ENCODE results near the gene EFL1.
"Not testable (repeated sequence)": the region's sequence is repeated elsewhere in the genome, so short reads cannot be mapped to it uniquely, and the experiment has no call there.

EFL1 gene

DNA sequence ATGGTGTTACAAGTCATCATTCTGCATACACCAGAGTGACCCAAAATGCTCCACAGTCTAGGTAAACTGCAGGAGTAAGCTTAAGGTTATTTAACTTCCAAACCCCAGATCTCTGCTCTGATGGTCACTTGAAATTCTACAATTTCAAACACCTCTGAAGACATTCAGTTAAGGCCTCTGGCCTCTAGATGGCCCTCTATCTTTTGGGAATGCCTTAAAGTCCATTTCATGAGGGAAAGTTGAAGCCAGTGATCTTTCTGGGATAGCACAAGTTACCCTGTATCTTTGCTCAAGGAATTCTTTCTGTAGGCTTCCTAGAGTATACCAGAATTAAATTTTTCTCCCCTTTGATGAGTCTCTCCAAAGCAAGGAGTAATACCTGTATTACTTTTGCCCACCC is 18.7 kb upstream of the EFL1 start:
- DNase-seq (ENCODE audit: low read depth), result not testable (repeated sequence)

DNA sequence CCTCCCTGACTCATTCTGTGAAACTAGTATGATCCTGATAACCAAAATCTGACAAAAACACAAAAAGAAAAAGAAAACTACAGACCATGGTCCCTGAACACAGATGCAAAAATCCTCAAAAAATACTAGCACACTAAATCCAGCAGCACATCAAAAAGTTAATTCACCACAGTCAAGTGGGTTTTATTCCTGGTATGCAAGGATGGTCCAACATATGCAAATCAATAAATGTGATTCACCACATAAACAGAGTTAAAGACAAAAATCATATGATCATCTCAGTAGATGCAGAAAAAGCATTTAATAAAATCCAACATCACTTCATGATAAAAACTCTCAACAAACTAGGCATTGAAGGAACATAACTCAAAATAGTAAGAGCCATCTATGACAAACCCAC is 12.9 kb upstream of the EFL1 start:
- DNase-seq (ENCODE audit: low read depth), result no peak

DNA sequence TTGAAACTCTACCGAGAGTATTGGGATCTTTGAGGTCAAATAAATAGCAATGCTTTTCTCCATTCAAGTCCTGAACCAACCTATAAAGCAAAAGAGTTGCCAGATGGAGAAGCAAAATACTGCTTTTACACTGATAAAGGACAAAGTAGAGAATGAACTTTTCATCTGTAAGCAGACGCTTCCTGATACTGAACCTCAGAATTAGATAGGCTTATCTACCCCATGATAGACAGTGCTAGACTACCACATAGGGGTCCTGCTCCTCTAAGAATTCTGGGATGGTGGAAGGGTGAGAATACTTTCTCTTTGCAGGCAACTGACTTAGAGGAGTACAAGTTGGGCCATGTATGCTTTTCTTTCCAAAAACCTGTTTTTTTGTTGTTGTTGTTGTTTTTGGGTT is 9.6 kb upstream of the EFL1 start:
- no peak for DNase-seq (ENCODE audit: low read depth)

DNA sequence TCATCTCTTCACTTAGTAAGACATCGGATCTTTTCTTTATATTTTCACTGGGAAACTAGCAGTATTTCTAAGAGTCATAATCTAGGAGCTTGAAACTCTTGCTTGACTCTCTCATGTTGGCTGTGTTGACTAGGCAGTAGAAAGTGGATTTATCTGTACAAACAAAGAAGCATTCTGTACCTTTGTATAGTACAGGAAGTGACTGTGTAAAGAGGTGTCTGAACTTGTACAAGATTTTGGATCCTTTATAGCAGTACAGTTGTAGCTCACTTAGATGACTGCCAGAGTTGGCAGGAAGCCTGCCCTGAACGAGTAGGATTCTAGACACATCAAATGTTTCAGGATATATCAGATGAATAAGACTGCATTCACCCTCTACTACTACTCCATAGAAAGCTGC is 5.9 kb upstream of the EFL1 start:
- DNase-seq (ENCODE audit: low read depth), result not testable (repeated sequence)

DNA sequence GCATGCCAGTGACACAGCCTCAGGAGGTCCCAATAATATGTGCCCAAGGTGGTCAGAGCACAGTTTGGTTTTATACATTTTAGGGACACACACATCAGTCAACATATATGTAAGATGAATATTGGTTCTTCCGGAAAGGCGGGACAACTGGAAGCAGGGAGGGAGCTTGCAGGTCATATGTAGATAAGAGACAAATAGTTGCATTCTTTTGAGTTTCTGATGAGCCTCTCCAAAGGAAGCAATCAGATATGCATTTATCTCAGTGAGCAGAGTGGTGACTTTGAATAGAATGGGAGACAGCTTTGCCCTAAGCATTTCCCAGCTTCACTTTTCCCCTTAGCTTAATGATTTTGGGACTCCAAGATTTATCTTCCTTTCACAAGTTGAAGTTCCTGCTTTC is 4.6 kb upstream of the EFL1 start:
- not testable (repeated sequence) for DNase-seq (ENCODE audit: low read depth)

DNA sequence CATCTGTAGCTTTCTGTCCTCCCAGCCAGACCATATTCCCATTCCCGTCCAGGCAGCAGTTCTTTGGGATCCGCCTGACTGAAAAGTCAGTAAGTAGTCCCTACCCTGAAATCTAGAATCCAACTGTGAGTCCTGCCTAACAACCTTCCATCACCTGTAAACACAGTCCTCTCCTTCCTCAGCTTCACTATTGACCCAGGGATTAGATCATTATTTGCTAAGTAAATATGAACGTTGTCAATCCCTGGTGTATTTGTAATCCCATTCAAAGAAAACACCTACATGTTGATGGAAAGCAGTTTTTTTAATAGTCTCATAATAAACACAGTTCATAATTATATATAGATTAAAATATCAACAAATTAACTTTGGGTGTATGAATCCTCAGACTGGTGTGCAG is 816 bp upstream of the EFL1 start:
- DNase-seq (ENCODE audit: low read depth), result no peak

DNA sequence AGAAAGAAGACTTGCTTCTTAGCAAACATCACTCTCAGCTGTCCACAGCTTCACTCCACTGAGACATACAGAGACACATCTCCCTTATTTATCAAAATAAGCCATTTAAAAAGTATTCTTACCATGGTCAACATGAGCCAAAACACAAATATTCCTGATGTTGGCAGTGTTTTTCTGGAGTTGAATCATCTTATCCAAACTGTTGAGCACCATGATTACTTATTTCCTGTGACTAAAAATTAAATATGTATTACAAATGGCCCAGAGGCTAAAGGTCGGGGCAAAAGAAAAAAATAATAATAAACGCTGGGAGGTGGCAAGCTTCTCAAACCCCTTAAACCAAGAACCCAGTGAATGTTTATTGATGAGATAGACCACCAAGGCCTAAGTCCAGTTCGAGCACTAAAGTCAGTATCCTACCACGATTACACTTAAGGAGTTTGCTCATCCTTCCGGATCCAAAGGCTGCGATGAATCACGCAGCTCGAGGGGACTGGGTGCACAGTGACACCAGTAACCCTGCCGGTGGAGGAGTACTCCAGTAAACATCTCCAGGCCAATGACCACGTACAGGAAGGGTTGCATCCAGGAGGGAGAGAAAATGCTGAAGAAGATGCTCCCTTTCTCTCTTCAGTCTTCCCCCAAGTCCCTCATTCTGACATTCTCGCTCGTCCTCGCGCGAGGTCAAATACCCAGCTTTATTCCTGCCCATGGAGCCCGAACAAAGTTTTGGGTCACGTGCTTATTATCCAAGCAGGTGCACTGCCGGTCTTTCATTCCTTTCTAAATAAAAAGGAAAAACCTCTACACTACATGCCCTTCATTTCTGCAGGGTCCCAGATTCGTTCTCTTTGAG is 740 bp downstream of the EFL1 start:
- DNase-seq (ENCODE audit: low read depth), result not testable (repeated sequence)

DNA sequence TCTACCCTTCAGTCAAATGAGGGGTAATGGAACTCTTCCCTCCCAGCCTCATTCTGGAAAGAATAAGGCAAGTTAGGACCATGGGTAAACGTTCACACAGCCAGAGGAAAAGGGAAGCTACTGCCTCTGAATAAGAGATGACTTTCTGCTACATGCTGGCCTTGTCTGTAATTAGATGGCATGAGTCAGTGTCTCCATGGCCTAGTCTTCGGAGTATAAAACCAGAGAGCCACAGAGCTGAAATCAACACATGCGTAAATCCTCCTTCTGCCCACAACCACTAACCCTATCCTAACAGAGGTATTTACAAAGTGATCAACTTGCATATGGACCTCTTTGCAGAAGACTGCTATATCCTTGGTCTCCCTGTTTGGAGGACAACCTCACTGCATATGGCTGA is 14.3 kb downstream of the EFL1 start:
- not testable (repeated sequence) for DNase-seq (ENCODE audit: low read depth)

DNA sequence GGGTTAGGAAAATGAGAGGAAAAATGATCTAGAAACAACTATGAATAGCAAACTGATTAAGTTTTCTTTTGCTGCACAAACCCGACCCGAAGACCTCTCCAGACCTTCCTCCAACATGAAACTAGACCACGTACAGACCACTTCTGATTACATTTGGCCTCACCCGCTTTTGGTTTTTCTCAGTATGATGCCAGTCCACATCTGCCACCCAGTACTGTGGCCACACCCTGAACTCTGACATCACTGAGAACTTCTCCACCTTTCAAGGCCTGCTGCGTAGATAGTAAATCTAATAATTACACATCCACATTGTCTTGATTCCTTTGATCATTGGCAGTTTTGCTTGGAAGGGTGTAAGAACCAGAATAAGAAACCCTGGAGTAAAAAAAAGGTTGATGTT is 16.6 kb downstream of the EFL1 start:
- not testable (repeated sequence) for DNase-seq (ENCODE audit: low read depth)

DNA sequence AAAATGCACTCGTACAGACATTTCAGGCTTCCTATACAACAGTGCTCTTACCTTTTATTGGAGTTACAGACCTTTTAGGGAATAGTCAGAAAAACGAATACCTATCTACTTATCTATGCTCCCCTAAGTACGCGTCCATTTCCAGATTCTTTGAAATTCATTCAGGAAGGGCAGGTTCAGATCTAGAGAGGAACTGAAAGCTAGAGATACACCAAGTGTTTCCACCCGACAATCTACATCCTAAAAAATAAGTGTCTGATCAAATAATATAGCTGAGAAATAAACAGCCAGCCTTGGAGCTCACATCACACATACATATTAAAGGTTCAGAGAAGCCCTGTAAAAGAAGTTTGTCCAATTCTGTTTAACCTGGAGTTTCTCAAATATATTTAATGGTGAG is 18.9 kb downstream of the EFL1 start:
- not testable (repeated sequence) for DNase-seq (ENCODE audit: low read depth)

DNA sequence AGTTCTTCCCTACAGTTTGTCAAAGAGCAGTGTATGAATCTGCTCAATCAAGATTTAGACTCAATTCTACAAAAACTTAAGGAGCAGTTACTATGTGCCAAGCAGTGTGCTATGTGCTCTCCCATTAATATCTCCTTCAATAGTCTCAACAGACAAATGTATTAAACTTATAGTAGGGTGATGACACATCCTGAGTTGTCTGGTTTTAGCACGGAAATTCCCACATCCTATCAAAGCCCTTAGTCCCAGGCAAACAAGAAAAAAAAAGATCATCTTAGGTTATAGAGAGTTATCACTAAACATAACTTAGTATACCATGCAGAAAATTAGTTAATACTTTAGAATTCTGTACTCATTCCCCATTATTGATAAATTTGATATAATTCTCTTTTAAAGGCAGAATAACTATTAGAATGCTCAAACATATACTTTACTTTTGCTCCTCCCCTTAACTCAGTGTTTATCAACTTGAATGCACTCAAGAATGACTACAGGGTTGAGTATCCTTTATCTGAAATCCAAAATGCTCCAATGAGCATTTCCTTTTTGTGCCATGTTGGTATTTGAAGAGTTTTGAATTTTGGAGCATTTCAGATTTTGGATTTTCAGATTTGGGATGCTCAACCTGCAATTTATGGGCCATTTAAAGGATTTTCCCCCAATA is 20.6 kb downstream of the EFL1 start:
- not testable (repeated sequence) for DNase-seq (ENCODE audit: low read depth)

DNA sequence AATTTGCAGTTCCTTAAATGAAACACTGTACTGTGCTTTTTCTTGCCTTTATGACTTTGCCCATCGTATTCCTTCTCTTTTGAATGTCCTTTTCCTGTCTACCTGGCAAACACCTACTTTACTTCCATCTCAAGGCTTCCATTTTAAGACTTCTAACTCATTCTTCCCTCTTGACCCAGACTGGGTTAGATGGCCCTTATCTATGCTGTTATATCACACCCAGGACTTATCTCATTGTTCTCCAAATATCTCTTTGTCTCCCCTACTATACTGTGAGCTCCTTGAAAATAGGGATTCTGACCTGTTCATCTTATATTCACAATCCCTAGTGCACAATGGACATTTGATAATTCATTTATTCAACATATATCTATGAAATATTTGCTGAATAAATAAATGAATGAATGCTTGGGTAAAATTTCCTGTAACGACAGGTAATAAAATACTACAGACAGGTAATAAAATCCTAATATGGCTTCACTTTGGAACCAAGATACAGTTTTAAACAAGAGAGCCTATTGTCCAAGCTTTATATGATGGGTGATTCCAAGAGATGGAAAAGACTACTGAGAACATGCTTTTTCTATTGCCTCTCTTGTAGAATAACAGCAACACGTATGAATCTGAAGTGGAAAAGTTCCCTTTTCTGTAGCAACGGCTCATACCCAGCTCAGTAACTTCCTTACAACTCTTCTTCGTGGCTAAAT is 22.7 kb downstream of the EFL1 start:
- DNase-seq (ENCODE audit: low read depth), result no peak

DNA sequence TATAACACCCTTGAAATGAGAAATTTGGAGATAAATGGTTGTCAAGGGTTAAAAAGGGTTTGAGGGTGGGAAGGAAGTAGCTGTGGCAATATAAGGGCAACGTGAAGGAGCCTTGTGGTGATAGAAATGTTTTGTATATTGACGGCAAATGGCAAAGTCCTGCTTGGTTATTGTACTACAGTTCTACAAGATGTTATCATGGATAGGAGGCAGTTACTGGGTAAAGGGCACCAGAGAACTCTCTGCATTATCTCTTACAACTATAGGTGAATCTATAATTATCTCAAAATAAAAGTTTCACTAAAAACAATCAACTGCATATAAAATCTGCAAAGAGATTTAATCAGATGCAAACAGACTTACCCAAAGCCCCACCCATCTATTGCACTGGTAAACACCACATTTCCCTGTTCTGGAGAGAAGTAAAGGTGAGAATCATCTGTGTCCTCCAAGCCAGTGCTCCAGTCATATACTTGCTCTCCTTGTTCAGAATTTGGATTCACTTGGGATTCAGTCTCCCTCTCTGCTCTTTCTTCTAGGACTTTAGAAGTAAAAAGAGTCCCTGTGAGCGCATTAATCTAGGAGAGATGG is 24.5 kb downstream of the EFL1 start:
- not testable (repeated sequence) for DNase-seq (ENCODE audit: low read depth)

DNA sequence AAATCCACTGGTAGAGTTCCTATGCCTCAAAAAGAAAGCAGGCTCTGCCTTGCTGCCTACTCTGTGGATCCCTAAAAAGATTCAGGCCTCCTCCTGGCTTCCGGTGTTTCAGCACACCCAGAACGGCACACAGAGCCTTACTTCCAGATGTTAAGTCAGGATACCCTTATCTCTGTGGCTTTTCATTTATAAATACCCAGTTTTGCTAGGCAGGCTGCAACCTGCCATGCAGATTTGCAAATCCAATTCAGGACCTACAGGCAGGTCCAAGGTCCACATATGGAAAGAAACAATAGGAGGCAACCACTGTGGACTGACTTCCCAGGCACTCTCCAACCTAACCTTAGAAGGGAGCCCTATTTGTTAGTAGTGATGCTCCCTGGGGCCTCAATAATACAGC is 30.7 kb downstream of the EFL1 start:
- no peak for DNase-seq (ENCODE audit: low read depth)

DNA sequence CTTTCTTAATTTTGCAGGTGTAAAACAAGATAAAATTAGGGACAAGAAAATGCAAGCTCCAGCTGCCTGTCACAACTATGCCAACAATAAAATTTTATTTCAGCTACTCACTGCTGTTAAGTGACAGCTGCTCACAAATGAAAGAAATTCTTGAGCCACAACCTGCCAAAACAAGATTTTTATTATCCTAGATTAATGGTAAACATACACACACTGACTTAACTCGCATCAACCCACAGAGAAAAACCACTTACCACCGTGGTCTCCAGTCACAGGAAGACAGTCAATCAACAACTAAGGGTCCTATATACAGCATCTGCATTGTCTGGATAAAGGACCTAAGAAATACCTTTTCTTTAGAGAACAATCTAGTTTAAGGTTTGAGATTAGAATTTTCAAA is 31.3 kb downstream of the EFL1 start:
- no peak for DNase-seq (ENCODE audit: low read depth)

DNA sequence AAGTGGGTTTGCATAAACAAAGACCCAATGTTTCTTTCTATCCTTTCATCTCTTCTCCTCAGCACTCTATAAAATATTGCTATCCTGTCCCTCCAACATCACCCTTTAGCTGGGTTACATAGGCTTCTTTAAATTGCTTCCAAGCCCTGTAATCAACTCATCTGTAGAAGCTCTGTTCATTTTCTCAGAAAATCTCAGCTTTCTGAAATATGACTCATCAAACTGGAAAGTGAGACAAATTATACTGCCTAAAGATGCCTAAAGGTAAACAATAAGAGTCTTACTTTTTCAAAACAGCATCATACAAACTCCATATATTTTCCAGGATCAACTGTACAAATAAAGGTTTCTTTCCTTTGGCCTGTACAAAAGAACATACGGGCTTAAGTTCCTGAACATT is 33.8 kb downstream of the EFL1 start:
- no peak for DNase-seq (ENCODE audit: low read depth)

DNA sequence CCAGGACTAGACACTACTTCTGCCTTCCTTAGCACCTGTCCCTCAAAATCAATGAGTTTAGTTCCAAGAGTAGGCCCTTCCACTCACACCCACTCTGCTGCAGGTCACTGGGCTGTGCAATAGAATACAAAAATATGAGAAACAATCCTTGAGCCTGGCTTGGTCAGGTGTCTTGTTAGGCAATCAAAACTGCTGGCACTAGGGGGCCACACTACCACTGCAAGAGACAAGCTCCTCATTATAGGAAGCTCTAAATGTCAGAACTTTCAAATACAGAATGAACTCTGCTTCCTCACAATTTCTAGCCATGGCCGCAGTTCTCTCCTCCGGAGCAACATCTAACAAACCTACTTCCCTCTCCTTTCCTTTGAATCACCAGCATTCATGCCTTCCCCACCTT is 41.0 kb downstream of the EFL1 start:
- not testable (repeated sequence) for DNase-seq (ENCODE audit: low read depth)

DNA sequence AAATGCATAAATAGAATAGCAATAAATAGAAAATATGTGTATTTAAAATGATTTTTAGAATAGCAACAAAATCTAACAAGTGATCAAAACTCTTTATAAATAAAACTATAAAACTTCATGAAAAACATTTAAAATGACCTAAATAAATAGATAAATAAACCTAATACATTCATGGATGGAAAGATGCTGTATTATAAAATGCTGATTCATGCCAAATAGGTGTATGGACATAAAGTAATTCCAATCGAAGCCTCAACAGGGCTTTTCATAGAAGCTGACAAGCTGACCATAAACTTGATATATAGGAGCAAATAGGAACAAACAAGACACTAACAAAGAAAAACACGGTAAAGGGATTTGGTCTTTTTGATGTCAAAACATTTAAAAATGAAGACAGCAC is 46.4 kb downstream of the EFL1 start:
- not testable (repeated sequence) for DNase-seq (ENCODE audit: low read depth)

DNA sequence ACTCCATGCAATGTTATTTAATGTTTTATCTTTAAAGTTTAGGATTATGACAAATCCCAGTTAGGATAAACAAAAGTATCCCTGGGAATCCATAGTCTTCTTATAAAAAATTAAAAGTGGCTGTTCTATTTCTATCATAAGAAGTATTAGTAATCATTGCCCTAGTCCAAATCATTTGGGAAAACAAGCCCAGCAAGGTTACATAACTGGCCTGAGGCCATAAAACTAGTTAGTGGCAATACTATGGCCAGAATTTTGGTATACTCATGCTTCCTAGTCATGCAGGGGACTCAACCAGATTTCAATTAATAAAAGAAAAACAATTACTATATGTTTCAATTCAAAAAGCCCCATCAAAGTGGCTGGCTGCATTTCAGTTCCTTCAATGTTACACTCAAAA is 50.3 kb downstream of the EFL1 start:
- not testable (repeated sequence) for DNase-seq (ENCODE audit: low read depth)

DNA sequence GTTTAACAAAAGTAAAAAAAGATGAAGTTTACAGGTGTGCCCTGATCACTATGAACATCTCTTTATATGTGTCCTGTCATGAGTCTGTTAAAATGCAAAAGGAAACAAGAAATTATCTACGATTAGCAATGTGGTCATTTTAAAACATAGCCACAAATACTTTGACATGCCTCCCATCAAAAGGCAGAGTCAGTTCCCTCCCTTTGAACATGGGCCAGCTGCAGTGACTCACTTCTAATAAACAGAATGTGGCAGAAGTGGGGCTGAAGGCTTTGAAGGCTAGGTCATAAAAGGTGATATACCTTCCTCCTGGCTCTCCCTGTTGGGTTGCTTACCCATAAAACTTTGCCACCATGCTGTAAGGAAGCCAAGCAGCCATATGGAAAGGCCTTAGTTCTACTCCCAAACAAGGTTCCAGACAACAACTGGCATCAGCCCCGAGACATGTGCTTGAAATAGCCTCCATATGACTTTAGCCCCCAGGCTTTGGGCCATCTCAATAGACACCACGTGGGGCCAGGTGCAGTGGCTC is 52.4 kb downstream of the EFL1 start:
- DNase-seq (ENCODE audit: low read depth), result not testable (repeated sequence)

DNA sequence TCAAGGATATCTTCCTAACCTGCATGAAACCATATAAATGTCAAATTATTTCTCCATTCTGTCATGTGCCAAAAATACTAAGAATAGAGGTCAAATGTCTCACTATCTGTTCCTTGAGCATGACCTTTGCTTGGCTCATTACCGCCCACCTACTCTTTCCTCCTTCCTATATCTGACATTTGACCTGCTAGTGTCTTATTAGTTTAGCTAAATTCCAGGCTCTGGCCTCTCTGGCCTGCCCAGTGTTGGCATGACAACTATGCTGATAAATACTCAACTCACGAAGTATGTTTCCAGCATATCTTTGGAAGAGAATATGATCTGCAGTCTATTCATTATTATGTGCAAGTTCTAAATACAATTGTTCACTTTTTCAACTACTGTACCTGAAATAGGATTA is 58.0 kb downstream of the EFL1 start:
- DNase-seq (ENCODE audit: low read depth), result not testable (repeated sequence)
